Stimulated activated CD8-positive, alpha-beta memory T cell treated with anti-CD3 and anti-CD28 coated beads, Interleukin-2, amount 100 ng/mL, for 1 hour (primary cell): ENCODE measurements around the gene SLC37A3.
A peak's percentile ranks its signal among the peaks of the same experiment; 100 is the strongest.
"Not testable (repeated sequence)": the region's sequence is repeated elsewhere in the genome, so short reads cannot be mapped to it uniquely, and the experiment has no call there.

Source experiments
- DNase-seq, 2 donors: peaks; one replicate each; pipeline ENCODE4 v3.0.0-alpha.2; 2020; ENCODE audit warnings: low read depth in 2 of 2

SLC37A3 gene

GRCh38 chr7:140397784-140398750, at the start of gene SLC37A3:
Gene SLC37A3 (minus strand): TSS chr7:140398530. CDS start chr7:140382526, 16,004 bp downstream.
- peak; percentile 71 to 74 for DNase-seq

- no peak for DNase-seq
Observed at GRCh38 chr7:140447841-140448240, 49.5 kb upstream of the SLC37A3 start.

- no peak for DNase-seq
Observed at GRCh38 chr7:140446467-140446866, 48.1 kb upstream of the SLC37A3 start.

- no peak for DNase-seq
Observed at GRCh38 chr7:140441519-140441918, 43.2 kb upstream of the SLC37A3 start.

- DNase-seq: no peak
Observed at GRCh38 chr7:140440593-140440992, 42.3 kb upstream of the SLC37A3 start.

DNA sequence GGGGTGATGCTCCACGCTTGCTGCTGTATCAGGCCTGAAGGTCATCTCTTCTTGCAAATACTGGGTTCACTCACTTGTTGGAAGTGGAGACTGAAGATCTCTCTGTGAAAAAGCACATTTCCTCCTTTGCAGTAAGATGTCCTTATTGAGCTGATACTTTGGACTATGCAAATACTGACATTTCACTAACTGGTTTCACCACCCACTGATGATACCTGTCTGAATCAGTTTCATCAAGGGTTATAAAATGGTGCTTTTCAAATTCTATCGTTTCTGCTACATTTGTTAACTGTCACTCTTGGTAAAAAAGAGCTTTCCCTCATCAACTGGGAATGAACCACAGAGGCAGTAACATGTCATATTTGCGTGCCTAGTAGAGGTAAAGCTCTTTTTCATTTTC, 41.0 kb upstream of the SLC37A3 start:
- no peak for DNase-seq

- no peak for DNase-seq
Observed at GRCh38 chr7:140435252-140435895, 37.0 kb upstream of the SLC37A3 start.

- DNase-seq: no peak
Observed at GRCh38 chr7:140433396-140433795, 35.1 kb upstream of the SLC37A3 start.

GRCh38 chr7:140426130-140426529, 27.8 kb upstream of the SLC37A3 start:
- no peak for DNase-seq

DNA sequence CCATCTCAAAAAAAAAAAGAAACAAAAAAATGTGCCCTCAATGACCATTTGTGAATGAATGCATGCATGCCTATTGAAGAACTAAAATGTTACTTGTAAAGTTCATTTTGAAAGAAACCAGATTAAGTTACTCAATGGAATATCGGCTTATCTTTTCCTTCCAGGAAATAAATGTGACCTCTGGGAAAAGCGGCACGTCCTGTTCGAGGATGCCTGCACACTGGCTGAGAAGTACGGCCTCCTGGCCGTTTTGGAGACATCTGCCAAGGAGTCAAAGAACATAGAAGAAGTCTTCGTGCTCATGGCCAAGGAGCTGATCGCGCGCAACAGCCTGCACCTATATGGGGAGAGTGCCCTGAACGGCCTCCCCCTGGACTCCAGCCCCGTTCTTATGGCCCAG, 27.4 kb upstream of the SLC37A3 start:
- DNase-seq: no peak

- DNase-seq: no peak
Observed at GRCh38 chr7:140423501-140423900, 25.2 kb upstream of the SLC37A3 start.

DNA sequence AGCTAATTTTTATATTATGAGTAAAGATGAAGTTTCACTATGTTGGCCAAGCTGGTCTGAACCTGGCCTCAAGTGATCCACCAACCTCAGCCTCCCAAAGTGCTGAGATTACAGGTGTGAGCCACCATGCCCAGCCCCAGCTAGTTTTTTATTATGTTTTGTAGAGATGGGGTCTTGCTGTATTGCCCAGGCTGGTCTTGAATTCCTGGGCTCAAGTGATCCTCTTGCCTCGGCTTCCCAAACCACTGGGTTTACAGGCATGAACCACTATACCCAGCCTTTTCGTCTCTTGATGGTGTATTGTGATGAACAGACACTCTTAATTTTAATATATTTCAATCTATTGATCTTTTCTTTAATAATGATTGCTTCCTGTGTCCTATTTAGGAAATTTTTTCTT, 23.2 kb upstream of the SLC37A3 start:
- no peak for DNase-seq

GRCh38 chr7:140418653-140419052, 20.3 kb upstream of the SLC37A3 start:
- DNase-seq: no peak

GRCh38 chr7:140418156-140418472, 19.8 kb upstream of the SLC37A3 start:
- not testable (repeated sequence) for DNase-seq

- DNase-seq: no peak
Observed at GRCh38 chr7:140417456-140418155, 19.3 kb upstream of the SLC37A3 start.

DNA sequence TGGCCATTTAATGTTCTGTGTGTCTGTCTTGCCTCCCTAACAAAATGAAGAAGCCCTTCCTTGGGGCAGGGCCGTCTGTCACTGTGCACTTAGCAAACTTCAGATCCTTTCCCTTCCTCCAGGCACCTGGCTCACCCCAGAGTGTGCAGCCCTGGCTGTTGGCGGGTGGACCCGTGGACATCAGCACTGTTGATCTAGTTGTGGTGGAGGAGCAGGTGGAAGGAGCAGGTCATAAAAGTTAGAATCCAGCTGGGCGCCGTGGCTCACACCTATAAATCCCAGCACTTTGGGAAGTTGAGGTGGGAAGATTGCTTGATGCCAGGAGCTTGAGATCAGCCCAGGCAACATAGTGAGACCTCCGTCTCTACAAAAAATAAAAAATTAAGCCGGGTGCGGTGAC, 18.2 kb upstream of the SLC37A3 start:
- no peak for DNase-seq

GRCh38 chr7:140415816-140416215, 17.5 kb upstream of the SLC37A3 start:
- DNase-seq: not testable (repeated sequence)

GRCh38 chr7:140415361-140415760, 17.0 kb upstream of the SLC37A3 start:
- DNase-seq: no peak

DNA sequence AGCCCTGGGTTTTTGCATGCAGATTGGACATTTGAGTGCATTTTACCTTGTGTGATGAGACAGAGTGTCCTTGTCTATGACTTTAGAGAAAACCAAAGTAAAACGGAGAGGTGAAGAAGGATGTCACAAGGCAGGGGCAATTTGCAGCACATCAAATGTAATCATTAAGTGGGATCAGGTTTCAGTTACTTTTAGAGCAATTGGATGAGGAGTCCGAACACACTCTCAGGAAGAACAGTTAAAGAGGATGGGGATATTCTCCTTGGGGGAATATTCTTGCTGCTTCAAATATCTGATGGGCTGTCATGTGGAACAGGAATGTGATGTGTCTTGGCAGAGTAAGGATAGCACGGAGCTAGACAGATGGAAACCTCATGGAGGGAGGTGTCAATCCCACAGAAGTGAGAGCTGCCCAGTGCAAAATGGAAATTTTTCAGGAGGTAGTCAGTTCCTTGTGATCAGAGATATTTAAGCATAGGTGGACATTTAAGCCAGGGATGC, 6.3 kb upstream of the SLC37A3 start:
- no peak for DNase-seq

DNA sequence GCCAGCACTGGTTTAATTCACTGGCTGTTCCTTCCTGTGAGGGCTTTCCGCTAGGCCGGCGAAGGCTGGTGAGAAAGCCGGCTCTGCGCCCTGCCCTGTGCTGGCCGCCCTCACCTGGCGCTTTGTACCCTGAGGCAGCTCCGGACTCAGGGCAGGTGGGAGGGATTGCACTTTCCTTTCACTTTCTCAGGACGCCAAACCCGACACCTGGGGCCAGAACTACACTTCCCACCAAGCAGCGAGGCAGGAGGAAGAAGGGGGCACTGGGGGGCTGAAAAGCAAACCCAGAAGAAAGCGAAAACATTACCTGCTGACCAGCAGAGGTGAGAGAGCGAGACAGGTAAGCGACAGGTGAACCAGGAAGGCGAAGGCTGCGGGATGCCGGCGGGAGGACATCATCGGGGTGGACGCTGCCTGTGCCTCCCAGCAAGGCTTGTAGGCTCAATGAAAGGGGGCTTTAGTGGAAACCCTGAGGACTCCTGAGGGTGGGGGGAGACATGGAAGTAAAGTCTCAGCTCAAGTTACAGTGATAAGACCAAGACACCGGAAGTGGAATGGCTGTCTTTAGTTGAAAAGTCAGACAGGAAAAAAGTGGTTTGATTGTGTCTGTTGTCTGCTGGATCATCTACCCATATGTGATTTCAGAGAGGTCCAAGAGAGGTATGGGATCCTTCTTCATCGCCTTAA, 5.7 kb upstream of the SLC37A3 start, which contains the start of gene RAB19:
Gene RAB19, plus strand, starts transcription at position 181 of the 687 bp plus-strand sequence. CDS start 3,589 bp downstream, outside the sequence.
- DNase-seq: peak in 1 of 2 donors; percentile 21

DNA sequence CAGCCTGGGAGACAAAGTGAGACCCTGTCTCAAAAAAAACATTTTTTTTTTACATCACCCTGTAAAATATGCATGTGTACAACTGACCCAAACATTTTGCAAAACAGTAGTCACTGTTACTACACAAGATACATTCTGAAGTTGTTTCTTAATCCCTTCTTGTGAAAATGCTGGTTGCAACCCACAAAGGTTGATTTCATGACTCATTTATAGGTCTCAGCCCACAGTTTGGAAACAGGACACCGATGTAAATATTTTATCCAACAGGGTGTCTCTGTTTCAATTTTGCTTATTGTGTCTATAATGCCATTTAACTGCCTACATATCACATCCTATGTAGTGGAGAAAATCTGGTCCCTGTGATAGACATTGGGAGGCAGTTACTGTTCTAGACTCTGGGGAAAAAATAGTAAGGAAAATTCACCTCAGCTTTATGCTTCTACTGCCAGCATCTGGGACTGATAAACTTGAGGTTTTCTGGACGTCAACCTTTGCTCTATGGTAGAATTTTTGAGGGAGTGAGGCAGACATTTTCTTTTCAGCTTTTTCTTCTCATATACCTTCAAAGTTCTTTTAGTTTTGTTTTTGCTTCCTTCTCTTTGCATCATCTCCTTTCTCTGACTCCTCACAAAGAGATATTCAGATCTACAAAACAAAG, 4.0 kb upstream of the SLC37A3 start:
- DNase-seq: no peak
